Measurements from ENCODE around the gene DDX31.

DDX31 gene

DNA sequence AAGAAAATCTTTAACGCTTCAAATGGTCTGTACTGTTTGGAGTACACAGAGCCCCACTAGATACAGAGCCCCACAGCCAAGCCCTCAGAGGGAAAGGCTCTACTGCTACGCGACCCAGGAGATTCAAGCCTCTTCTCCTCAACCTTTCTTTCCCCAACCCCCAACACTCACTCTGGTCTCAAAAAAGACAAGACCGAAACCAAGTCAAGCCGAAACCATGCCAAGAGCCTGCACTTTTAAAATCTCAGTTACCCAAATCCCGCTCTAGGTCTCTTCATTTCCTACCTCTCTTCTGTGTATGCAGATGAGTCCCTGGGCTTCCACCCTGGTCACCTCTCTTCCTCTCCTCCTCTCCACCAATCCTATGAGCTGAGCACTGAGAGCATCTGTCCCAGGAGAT is 55.5 kb downstream of the DDX31 start:
- TF ChIP-seq POLR2A (IDR thresholded peaks at IDR 0.05; ENCODE audit: extremely low read depth, insufficient read length) (no peak), CTCF (IDR thresholded peaks at IDR 0.05; ENCODE audit: low read depth, low read length) (no peak), MYC (IDR thresholded peaks at IDR 0.05; ENCODE audit: low read depth, low read length) (no peak)
- TF ChIP-seq, protein P1, sequence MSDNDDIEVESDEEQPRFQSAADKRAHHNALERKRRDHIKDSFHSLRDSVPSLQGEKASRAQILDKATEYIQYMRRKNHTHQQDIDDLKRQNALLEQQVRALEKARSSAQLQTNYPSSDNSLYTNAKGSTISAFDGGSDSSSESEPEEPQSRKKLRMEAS (IDR thresholded peaks at IDR 0.05; ENCODE audit: low read depth, low read length), result no peak
- no peak overlapping the region for H3K4me3 ChIP-seq (ENCODE audit: low read depth, low read length)
- no peak for DNase-seq (ENCODE audit: low read depth)

- no peak for TF ChIP-seq POLR2A (IDR thresholded peaks at IDR 0.05; ENCODE audit: extremely low read depth, insufficient read length)
- no peak for DNase-seq (ENCODE audit: low read depth)
Observed at GRCh38 chr9:132610661-132611060, 59.1 kb downstream of the DDX31 start.

DNA sequence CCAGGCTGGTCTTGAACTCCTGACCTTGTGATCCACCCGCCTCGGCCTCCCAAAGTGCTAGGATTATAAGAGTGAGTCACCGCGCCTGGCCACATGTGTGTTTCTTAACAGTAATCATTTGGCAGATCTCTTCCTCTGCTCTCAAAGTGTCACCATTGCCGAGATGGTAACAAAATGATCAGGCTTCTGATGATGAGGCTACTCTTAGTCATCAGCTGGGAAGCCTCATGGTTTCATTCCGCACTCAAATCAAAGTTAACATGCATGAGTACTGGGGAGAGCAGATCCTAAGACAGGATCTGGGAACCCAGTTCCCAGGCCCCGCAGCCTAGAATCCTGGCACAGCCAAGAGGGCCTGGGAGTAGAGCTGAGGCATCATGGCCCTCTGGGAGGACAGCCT is 60.0 kb downstream of the DDX31 start:
- DNase-seq (ENCODE audit: low read depth), result no peak
- TF ChIP-seq CTCF (IDR thresholded peaks at IDR 0.05; ENCODE audit: low read depth, low read length) (no peak), POLR2A (IDR thresholded peaks at IDR 0.05; ENCODE audit: extremely low read depth, insufficient read length) (no peak), MYC (IDR thresholded peaks at IDR 0.05; ENCODE audit: low read depth, low read length) (no peak)
- TF ChIP-seq, protein P1 (IDR thresholded peaks at IDR 0.05; ENCODE audit: low read depth, low read length), result no peak
- no peak overlapping the region for H3K4me3 ChIP-seq (ENCODE audit: low read depth, low read length)

More at GRCh38 chr9:132610661-132611060, 59.1 kb downstream of the DDX31 start:
- H3K4me3 ChIP-seq (ENCODE audit: low read depth, low read length), result no peak overlapping the region

- TF ChIP-seq MYC (IDR thresholded peaks at IDR 0.05; ENCODE audit: low read depth, low read length) (no peak), CTCF (IDR thresholded peaks at IDR 0.05; ENCODE audit: low read depth, low read length) (no peak), POLR2A (IDR thresholded peaks at IDR 0.05; ENCODE audit: extremely low read depth, insufficient read length) (no peak)
- TF ChIP-seq, protein P1 (IDR thresholded peaks at IDR 0.05; ENCODE audit: low read depth, low read length), result no peak
- DNase-seq (ENCODE audit: low read depth), result no peak
- no peak overlapping the region for H3K4me3 ChIP-seq (ENCODE audit: low read depth, low read length)
Observed at GRCh38 chr9:132609184-132609583, 60.6 kb downstream of the DDX31 start.

- DNase-seq (ENCODE audit: low read depth), result no peak
- no peak for TF ChIP-seq CTCF (IDR thresholded peaks at IDR 0.05; ENCODE audit: low read depth, low read length)
- TF ChIP-seq POLR2A (IDR thresholded peaks at IDR 0.05; ENCODE audit: extremely low read depth, insufficient read length), result no peak
- TF ChIP-seq, protein P1 (IDR thresholded peaks at IDR 0.05; ENCODE audit: low read depth, low read length), result no peak
- H3K4me3 ChIP-seq (ENCODE audit: low read depth, low read length), result no peak overlapping the region
Observed at GRCh38 chr9:132606066-132606465, 63.7 kb downstream of the DDX31 start.

GRCh38 chr9:132605387-132605786 is 64.4 kb downstream of the DDX31 start:
- no peak overlapping the region for H3K4me3 ChIP-seq (ENCODE audit: low read depth, low read length)
- TF ChIP-seq MYC (IDR thresholded peaks at IDR 0.05; ENCODE audit: low read depth, low read length) (no peak), CTCF (IDR thresholded peaks at IDR 0.05; ENCODE audit: low read depth, low read length) (no peak), POLR2A (IDR thresholded peaks at IDR 0.05; ENCODE audit: extremely low read depth, insufficient read length) (no peak)
- TF ChIP-seq, protein P1 (IDR thresholded peaks at IDR 0.05; ENCODE audit: low read depth, low read length), result no peak
- no peak for DNase-seq (ENCODE audit: low read depth)

Measured in NB4 (cell line).